AG09309 (cell line): ENCODE results near the gene ATP2B2.

ENCODE experiments used
- DNase-seq: peaks from one replicate; pipeline ENCODE4 v3.0.0-alpha.2; 2010; ENCODE audit warnings: low read depth
- H3K4me3 ChIP-seq: 2 replicates; pipeline ENCODE4 v1.5.1; 2011; ENCODE audit warnings: mild to moderate bottlenecking, low read depth, low read length, moderate library complexity; ENCODE audit not compliant: control insufficient read depth
- CTCF ChIP-seq: IDR thresholded peaks from 2 replicates; pipeline ENCODE4 v1.5.1; 2011; ENCODE audit warnings: mild to moderate bottlenecking, low read depth, low read length, inconsistent platforms; ENCODE audit not compliant: insufficient read depth, control insufficient read depth; ENCODE audit errors: missing control alignments

Gene ATP2B2

GRCh38 chr3:10370429-10370828 lies 135.0 kb downstream of the ATP2B2 start:
- DNase-seq, result no peak
- no peak for TF ChIP-seq CTCF
- no peak overlapping the region for H3K4me3 ChIP-seq

GRCh38 chr3:10368512-10368911 lies 136.9 kb downstream of the ATP2B2 start:
- no peak overlapping the region for H3K4me3 ChIP-seq
- no peak for TF ChIP-seq CTCF
- DNase-seq, result no peak

- no peak for DNase-seq
- TF ChIP-seq CTCF, result no peak
- H3K4me3 ChIP-seq, result no peak overlapping the region
These were observed 137.9 kb downstream of the ATP2B2 start for GRCh38 chr3:10367506-10367905.

- no peak for TF ChIP-seq CTCF
- no peak overlapping the region for H3K4me3 ChIP-seq
- DNase-seq, result peak; percentile 94
These were observed 138.7 kb downstream of the ATP2B2 start for GRCh38 chr3:10366651-10367101.

GRCh38 chr3:10365791-10366190 lies 139.6 kb downstream of the ATP2B2 start:
- TF ChIP-seq CTCF, result no peak
- no peak for DNase-seq

GRCh38 chr3:10365316-10365715 lies 140.1 kb downstream of the ATP2B2 start:
- TF ChIP-seq CTCF, result no peak
- no peak overlapping the region for H3K4me3 ChIP-seq
- no peak for DNase-seq

More at GRCh38 chr3:10365791-10366190, 139.6 kb downstream of the ATP2B2 start:
- no peak overlapping the region for H3K4me3 ChIP-seq

GRCh38 chr3:10364806-10365205 lies 140.6 kb downstream of the ATP2B2 start:
- DNase-seq, result no peak
- no peak overlapping the region for H3K4me3 ChIP-seq
- no peak for TF ChIP-seq CTCF
